Erythroblast (primary cell): Measurements from ENCODE around the gene EMC1.

ENCODE experiments used
- GATA1 ChIP-seq: IDR thresholded peaks from 2 replicates; pipeline ENCODE4 v1.6.1; 2011; ENCODE audit warnings: low read depth, mild to moderate bottlenecking, control low read depth, low read length, moderate library complexity
- POLR2A ChIP-seq: IDR thresholded peaks from 2 replicates; pipeline ENCODE4 v1.6.1; 2011; ENCODE audit warnings: mild to moderate bottlenecking, low read length

- TF ChIP-seq POLR2A (no peak), GATA1 (no peak)
These were observed 69.1 kb downstream of the EMC1 start for GRCh38 chr1:19182223-19182622.
